Measurements from ENCODE around the gene ZPBP.
A peak's percentile ranks its signal among the peaks of the same experiment; 100 is the strongest.

Gene ZPBP, protein sequence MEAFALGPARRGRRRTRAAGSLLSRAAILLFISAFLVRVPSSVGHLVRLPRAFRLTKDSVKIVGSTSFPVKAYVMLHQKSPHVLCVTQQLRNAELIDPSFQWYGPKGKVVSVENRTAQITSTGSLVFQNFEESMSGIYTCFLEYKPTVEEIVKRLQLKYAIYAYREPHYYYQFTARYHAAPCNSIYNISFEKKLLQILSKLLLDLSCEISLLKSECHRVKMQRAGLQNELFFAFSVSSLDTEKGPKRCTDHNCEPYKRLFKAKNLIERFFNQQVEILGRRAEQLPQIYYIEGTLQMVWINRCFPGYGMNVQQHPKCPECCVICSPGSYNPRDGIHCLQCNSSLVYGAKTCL

GRCh38 chr7:50092579-50093491 lies at the start of gene ZPBP:
ZPBP (minus strand) TSS chr7:50093246; CDS start chr7:50093194, 52 bp downstream.
- DNase-seq, result peak in 2 of 14 donors; percentile 19 to 38

DNA sequence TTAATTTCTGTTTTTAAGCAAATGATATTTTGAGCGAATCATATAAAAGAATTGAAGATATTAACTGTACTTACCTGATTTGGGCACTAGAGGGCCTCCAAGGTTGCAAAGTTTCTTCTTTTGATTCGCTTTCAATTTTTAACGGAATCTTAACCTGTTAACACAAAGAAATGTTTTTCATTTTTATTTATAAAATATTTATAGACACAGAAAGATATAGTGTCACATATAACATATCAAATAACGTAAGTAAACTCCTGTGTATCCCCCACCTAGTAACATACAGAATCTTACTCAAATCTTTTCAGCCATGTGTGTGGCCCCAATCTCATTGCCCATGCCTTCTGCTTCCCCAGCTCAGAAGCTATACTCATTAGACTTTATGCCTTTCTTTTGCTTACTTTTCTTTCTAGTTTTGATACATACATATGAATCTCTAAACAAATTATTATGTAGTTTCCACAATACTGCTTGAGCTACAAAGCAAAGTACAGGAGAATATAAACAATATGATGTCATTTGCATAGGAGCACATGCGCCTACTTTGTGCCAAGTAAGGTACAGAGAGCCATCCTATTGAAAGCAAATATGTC lies 49.5 kb upstream of the ZPBP start:
- no peak for DNase-seq

DNA sequence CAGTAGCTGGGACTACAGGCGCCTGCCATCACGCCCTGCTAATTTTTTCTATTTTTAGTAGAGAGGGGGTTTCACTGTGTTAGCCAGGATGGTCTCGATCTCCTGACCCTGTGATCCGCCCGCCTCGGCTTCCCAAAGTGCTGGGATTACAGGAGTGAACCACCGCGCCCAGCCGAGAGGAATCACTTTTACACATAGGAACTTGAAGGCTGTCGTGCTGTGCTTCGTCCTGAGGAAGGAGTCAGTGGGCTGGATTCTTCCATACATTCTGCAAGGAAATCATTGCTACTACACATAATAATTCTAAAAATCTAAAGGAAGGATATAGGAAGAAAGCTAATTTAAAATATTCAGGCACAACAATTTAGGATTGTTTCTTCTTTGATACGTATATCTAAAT lies 48.8 kb upstream of the ZPBP start:
- DNase-seq, result no peak

GRCh38 chr7:50141131-50141530 lies 48.1 kb upstream of the ZPBP start:
- DNase-seq, result no peak

DNA sequence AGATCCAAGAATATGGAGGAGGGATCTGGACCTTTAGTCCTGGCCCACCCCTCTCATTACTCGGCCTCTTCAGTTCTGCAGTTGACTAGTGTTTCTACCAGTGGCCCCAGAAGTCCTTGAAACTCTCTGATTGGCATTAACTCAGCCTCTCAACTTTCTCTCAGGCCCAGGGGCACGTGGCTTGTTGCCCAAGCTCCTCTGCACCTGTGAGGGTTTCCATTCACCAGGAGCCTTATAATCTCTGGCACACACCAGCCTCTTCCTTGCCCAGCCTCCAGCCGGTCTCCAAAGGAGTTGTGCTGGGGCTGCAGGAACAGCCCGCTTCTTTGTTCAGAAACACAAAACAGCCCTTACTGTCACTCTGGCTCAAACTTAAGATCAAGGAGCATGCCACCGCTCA lies 47.6 kb upstream of the ZPBP start:
- DNase-seq, result no peak

- DNase-seq, result no peak
These were observed 45.1 kb upstream of the ZPBP start for GRCh38 chr7:50138101-50138500.

GRCh38 chr7:50125766-50126165 lies 32.7 kb upstream of the ZPBP start:
- DNase-seq, result no peak

DNA sequence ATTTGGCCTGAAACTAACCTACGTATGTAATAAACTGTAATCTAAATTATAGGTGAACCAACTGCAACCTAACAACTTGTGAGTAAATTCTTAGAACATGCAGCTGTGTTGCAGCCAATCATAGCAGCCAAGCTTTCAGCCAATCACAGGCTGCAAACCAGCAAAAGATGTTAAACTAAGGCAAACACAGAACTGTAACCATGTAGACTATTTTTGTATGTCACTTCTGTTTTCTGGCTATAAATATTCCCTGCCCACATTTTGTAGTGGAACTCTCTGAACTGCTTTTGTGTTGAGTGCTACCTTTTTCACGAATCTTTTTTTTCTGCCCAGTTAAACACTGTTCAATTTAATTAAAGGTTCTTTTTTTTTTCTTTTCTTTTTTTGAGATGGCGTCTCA lies 28.2 kb upstream of the ZPBP start:
- DNase-seq, result no peak

- DNase-seq, result no peak
These were observed 27.0 kb upstream of the ZPBP start for GRCh38 chr7:50119815-50120637.

DNA sequence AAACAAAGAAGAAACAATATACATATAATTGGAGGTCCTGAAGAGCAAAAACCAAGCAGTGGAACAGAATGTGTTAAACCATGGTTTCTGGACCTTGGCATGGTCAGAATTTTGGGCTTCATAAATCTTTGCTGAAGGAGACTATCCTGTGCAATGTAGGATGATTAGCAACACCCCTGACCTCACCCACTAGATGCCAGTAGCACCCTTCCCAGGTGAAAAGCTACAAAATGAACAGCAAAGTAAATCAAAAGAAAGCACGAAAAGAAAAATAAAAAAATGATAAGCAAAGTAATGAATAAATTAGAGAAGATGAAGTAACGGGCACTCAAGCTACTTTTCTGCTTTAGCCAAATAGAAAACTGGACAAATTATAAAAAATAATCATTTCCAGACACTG lies 19.2 kb upstream of the ZPBP start:
- no peak for DNase-seq

DNA sequence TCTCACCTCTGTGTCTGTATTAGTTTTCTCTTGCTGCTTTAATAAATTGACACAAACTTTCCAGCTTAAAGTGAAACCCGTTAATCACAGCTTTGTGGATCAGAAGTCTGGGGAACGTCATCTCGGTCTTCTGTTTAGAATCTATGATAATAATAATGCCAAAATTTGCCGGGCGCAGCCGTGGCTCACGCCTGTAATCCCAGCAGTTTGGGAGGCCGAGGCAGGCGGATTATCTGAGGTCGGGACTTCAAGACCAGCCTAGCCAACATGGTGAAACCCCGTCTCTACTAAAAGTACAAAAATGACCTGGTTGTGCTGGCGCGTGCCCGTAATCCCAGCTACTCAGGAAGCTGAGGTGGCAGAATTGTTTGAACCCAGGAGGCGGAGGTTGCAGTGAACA lies 8.8 kb upstream of the ZPBP start:
- no peak for DNase-seq

GRCh38 chr7:50095634-50096033 lies 2.6 kb upstream of the ZPBP start:
- no peak for DNase-seq

DNA sequence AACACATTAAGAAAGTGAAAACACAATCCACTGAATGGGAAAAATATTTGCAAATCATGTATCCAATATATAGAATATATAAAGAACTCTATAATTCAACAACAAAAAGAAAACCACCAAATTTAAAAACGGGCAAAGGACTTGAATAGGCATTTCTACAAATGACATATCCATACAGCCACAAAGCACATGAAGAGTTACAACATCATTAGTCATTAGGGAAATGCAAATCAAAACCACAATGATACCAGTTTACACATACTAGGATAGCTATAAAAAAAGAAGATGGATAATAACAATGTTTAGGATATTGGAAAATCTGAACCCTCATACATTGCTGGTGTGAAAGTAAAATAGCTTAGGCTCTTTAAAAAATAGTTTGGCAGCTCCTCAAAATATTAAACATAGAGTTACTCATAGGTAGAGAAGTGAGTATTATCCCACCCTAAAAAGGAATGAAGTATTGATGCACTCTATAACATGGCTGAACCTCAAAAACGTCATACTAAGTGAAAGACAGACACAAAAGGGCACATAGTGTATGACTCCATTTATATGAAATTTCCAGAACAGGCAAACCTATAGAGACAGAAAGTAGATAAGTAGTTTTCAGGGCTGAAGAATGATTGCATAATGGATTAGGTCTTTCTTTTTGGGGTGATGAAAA lies 4.5 kb downstream of the ZPBP start:
- no peak for DNase-seq

- no peak for DNase-seq
These were observed 7.7 kb downstream of the ZPBP start for GRCh38 chr7:50085344-50085743.

DNA sequence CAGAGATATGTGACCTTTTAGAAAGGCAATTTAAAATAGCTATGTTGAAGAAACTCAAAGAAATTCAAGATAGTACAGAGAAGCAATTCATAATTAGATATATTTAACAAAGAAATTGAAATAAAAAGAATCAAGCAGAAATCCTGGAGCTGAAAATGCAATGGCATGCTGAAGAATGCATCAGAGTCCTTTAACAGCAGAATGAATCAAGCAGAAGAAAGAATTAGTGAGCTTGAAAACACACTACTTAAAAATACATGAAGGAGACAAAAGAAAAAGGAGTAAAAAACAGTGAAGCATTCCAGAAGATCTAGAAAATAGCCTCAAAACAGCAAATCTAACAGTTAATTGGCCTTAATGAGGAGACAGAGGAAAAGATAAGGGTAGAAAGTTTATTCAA lies 20.0 kb downstream of the ZPBP start:
- no peak for DNase-seq

DNA sequence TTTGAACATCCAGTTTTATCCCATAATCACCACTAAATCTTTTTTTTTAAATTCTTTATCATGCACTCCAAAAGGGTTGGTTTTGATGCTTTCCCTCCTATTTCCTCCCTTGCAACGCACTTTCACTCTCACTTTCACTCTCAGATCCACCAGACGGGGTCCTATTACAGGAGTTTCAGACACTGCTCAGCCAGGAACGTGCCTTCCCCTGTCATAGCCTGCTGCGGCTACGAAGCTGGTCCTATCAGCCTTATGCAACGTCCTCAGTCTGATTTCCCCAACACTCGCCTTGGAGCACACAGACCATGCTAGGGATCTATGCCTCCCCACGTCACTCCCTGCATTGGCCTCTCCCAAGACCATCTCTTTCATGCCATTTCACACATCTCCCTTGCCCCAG lies 23.4 kb downstream of the ZPBP start:
- peak in 1 of 14 donors; percentile 19 for DNase-seq

DNA sequence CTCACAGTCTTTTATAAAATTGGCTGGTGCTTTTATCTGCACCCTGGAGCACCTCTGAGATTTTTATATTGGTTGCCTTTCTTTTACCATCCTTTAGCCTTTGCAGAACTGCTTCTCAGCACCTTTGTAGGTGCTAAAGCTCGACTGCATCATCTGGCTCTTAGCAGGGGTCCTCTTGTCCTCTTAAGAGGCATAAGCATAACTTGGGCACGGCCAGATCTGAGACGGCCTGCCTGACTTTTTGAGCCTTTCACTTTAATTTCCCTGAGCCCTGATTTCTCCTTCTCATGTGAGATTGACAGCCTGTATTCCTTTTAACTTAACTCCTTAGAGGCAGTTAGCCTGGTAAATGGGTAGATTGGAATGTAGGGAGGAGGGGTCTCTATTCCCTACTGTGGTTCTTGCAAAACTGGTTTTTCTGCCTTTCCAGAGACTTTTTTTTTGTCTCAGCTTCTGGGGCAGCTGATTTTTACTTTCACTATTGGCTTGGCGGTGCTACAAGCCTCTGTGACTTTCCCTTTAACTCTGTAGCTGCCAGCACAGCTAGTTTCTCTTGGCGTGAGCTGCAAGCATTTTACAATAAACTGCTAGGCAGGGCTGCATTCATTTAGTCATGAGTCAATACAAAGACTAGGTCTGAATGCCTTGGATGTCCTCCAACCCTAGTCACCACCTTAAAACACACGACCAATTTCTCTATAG lies 24.0 kb downstream of the ZPBP start:
- DNase-seq, result peak in 2 of 14 donors; percentile 26 to 33

- no peak for DNase-seq
These were observed 25.0 kb downstream of the ZPBP start for GRCh38 chr7:50068026-50068425.

- no peak for DNase-seq
These were observed 30.1 kb downstream of the ZPBP start for GRCh38 chr7:50062951-50063350.

DNA sequence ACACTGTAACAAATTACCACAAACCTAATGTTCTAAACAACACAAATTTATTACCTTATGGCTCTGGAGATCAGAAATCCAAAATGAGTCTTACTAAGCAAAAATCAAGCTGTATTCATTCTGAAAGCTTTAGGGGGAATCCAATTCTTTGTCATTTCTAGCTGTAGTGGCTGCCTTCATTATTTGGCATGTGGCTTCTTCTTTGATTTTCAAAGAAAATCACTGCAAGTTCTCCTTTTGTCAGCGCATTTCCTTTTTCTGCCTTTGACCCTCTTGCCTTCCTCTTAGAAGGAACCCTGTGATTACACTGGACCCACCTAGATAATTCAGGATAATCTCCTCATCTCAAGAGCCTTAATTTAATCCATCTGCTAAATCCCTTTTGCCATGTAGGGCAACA lies 36.9 kb downstream of the ZPBP start:
- no peak for DNase-seq

- DNase-seq, result no peak
These were observed 45.3 kb downstream of the ZPBP start for GRCh38 chr7:50047716-50048115.

All from C1 segment of cervical spinal cord (tissue), 14 donors.